DOHH2 (cell line): ENCODE data around the gene RENBP.

Experiments used
- EZH2phosphoT487 ChIP-seq: fragments of 200-600 bp; sonication (generic); IDR thresholded peaks from 2 replicates; pipeline ENCODE4 v1.6.1; 2017; ENCODE audit warnings: borderline replicate concordance, mild to moderate bottlenecking, antibody characterized with exemption, low read length, moderate library complexity, mixed read lengths
- TF ChIP-seq, protein P1 (sequence below): fragments of 200-600 bp; sonication (generic); IDR thresholded peaks from one replicate; pipeline ENCODE4 v1.5.1; 2014; ENCODE audit warnings: antibody characterized with exemption, mild to moderate bottlenecking, low read depth, low read length; ENCODE audit not compliant: poor library complexity, severe bottlenecking

DNA sequence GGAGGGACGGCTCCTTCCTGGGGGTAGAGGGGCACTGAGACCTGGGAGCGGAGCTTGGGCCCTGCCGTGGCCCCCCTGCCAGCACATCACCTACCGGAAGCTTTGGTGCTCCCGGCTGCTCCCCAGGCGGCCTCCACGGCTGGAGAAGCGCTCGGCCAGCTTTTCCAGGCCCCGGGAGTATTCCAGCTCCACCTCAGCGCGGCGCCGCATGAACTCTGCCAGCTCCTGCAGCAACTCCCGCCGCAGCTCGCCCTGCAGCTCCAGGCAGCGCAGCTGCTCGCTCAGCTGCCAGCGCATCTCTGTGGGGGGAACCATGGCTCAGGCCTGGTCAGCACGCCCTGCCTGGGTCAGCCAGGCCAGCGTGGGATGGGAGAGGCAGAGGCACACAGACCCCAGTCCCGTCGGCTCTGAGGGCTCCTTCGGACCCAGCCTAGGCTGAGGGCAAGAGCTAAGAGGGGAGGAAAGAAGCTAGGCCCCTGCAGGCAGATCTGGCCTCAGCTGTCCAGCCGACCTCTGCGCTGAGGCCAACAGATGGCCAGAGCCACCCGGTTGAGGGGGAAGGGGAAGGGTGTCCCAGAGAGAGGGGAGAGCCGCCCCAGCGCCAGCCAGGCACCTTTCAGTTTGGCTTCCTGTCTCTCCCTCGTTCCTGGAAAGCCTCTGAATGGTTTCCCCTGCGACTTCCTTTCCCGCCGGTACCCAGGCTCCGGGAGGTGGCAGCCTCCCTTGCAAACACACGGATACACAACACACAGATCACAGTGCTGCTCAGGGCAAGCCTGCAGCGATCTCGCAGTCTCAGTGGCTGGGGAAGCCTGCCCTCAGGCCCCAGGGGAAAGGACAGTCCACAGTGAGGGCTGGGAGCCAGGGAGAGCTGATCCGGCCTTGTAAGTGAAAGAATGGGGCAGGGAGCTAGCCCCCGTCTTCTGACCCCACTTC is 22.7 kb downstream of the RENBP start:
- TF ChIP-seq, protein P1, sequence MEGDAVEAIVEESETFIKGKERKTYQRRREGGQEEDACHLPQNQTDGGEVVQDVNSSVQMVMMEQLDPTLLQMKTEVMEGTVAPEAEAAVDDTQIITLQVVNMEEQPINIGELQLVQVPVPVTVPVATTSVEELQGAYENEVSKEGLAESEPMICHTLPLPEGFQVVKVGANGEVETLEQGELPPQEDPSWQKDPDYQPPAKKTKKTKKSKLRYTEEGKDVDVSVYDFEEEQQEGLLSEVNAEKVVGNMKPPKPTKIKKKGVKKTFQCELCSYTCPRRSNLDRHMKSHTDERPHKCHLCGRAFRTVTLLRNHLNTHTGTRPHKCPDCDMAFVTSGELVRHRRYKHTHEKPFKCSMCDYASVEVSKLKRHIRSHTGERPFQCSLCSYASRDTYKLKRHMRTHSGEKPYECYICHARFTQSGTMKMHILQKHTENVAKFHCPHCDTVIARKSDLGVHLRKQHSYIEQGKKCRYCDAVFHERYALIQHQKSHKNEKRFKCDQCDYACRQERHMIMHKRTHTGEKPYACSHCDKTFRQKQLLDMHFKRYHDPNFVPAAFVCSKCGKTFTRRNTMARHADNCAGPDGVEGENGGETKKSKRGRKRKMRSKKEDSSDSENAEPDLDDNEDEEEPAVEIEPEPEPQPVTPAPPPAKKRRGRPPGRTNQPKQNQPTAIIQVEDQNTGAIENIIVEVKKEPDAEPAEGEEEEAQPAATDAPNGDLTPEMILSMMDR, result no peak
- no peak for TF ChIP-seq EZH2phosphoT487
